Measurements from ENCODE around the gene EXOC6.
"Not testable (repeated sequence)": the region's sequence is repeated elsewhere in the genome, so short reads cannot be mapped to it uniquely, and the experiment has no call there.

Gene EXOC6

GRCh38 chr10:93083743-93084539 is 235.6 kb downstream of the EXOC6 start:
- FAIRE-seq = no peak

DNA sequence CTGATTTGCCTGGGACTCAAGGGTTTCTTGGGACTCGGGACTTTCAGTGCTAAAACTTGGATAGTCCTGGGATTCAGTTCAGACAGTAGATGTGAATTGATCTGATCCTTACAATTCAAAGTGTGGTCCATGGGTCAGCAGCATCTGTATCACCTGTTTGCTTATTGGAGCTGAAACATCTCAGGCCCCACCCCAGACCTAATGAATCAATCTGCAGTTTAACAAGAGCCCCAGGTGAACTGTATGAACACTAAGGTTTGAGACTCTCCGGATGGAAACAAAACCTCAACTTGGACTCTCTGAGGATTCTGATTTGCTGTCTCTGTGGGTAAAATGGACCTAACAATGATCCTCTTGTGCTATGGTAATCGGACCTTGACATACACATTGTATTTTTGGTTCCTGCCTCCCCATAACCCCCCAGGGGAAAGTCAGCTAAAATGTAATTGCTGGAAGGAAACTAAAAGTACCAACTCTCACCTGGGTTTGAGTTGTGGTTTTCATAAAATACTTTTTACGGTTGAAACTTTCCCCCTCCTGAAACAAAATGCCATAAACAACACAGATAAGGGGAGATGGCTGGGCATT is 237.0 kb downstream of the EXOC6 start:
- FAIRE-seq = no peak

GRCh38 chr10:93086289-93086688 is 238.0 kb downstream of the EXOC6 start:
- no peak for FAIRE-seq

GRCh38 chr10:93087846-93088245 is 239.5 kb downstream of the EXOC6 start:
- no peak for FAIRE-seq

DNA sequence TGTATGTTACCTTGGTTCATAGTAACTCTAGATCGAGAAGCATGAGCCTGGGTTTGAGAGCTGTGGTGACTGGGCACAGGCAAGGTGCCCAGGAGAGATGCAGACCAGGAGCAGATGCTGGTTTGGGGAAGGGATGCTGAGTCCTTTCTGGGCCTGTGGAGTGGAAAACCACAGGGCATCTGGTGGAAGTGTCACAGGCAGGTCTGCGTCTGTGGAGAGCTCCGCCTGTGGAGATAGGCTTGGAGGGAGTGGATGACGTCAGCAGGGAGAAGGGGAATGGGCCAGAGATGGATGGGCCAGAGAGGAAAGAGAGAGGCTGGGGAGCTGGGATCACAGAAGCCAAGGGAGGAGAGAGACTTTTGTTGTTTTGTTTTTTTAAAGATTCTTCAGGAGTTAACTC is 240.1 kb downstream of the EXOC6 start:
- no peak for FAIRE-seq

- no peak for FAIRE-seq
Measured at GRCh38 chr10:93090619-93091018, 242.3 kb downstream of the EXOC6 start.

DNA sequence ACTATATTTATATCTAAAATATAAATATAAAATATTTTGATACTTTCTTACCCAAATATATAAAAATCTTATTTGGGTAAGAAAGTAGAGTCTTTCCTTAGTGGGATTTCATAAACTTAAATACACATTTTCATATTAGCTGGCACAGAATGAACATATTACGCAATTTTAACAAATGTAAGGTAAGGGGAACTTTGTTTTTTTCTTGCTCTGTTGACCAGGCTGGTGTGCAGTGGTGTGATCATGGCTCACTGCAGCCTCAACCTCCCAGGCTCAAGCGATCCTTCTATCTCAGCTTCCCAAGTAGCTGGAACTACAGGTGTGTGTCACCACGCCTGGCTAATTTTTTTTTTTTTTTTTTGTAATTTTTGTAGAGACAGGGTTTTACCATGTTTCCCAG is 243.6 kb downstream of the EXOC6 start:
- no peak for FAIRE-seq

GRCh38 chr10:93095225-93095624 is 246.9 kb downstream of the EXOC6 start:
- FAIRE-seq = no peak

DNA sequence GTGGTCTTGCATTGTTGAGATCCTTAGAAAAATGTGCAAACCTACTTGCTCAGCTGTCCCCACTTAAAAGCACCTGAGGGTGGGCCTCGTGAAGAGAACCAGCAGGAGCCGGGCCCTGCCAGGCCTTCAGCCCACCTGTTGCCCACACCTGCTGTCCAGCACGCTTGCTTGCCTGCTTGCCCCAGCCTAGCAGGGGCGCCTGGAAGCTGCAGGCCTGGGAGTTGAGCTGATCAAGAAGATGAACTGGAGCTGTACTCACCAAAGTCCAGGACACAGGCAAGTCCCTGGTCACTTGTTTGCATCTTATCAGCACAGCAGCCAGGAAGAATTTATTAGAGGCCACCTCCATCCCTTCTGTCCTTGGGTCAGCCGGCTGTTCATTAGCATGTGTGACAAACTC is 248.6 kb downstream of the EXOC6 start:
- no peak for FAIRE-seq

DNA sequence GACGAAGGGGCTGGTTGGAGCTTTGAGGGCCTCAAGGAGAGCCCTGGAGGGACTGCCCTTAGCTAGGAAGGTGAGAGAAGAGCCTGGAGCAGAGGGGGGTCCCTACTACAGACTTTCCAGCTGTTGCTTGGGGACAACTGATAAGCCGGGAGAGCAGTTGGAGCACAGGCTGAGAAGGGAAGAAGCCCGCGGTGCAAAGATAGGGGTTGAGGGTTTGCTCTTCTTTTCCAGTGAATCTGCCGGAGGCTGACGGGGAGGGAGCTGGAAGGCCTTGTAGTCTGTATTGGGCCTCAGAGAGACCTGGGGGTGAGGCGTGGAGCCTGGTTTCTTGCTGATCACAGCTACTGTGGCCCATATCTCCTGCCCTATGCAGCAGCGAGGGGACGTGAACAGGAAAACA is 249.1 kb downstream of the EXOC6 start:
- FAIRE-seq = no peak

- no peak for FAIRE-seq
Measured at GRCh38 chr10:93098816-93099215, 250.5 kb downstream of the EXOC6 start.

GRCh38 chr10:93099670-93100069 is 251.3 kb downstream of the EXOC6 start:
- FAIRE-seq = no peak

DNA sequence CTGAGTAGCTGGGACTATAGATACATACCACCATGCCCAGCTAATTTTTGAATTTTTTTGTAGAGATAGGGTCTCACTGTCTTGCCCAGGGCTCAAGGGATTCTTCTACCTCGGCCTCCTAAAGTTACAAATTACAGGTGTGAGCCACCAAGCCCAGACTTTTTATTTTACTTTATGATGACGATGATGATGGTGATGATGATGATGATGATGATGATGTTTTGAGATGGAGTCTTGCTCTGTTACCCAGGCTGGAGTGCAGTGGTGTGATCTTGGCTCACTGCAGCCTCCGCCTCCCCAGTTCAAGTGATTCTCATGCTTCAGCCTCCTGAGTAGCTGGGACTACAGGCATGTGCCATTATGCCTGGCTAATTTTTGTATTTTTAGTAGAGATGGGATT is 252.8 kb downstream of the EXOC6 start:
- FAIRE-seq = not testable (repeated sequence)

DNA sequence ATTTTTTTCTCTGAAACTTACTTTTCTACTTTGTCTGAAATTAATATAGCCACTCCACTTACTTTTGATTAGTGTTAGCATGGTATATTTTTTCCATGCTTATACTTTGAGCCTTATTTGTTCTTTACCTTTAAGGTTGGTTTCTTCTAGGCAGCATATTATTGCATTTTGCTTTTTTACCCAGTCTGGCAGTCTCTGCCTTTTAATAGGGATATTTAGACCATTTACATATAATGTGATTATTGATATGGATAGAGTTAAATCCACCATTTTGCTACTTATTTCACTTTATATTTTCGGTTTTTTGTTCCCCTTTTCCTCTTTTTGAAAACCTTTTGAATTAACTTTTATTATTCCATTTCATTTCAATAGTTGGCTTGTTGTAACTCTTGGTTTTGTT is 255.6 kb downstream of the EXOC6 start:
- FAIRE-seq = no peak

DNA sequence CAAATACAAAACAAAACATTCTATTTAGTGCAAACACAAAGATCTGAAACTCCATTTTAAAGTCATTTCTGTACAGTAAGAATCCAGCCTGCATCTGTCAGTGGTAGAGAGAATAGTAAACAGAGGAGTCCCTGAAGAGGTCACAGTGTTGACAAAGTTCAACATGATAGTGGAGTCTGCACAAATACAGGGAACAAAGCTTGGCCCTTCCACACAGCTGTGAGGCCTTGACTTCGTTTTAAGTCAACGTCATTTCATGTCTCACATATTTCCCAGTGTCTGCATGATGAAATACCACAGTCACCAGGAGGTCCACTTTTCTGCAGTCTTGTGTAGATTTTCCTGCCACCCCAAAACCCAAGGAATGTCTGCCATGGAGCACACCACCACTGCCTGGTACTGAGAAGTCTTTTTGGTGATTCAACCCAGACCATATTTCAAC is 258.3 kb downstream of the EXOC6 start:
- no peak for FAIRE-seq

Measured in endometrium (tissue), 2 donors.